OCI-LY7 (cell line): ENCODE measurements around the gene EIF4G3.
"Not testable (repeated sequence)": the region's sequence is repeated elsewhere in the genome, so short reads cannot be mapped to it uniquely, and the experiment has no call there.

Experiments
- EZH2phosphoT487 ChIP-seq: fragments of 200-600 bp; sonication (generic); IDR thresholded peaks from 2 replicates; pipeline ENCODE4 v1.6.1; 2018; ENCODE audit warnings: low read depth, borderline replicate concordance, mild to moderate bottlenecking, mixed run types, antibody characterized with exemption, low read length, moderate library complexity, mixed read lengths
- TF ChIP-seq, protein P1 (sequence below): fragments of 200-600 bp; sonication (generic); conservative IDR thresholded peaks from 2 replicates; pipeline ENCODE4 v1.5.1; 2014; ENCODE audit warnings: mild to moderate bottlenecking, antibody characterized with exemption, low read length, moderate library complexity, mixed read lengths

- TF ChIP-seq, protein P1, sequence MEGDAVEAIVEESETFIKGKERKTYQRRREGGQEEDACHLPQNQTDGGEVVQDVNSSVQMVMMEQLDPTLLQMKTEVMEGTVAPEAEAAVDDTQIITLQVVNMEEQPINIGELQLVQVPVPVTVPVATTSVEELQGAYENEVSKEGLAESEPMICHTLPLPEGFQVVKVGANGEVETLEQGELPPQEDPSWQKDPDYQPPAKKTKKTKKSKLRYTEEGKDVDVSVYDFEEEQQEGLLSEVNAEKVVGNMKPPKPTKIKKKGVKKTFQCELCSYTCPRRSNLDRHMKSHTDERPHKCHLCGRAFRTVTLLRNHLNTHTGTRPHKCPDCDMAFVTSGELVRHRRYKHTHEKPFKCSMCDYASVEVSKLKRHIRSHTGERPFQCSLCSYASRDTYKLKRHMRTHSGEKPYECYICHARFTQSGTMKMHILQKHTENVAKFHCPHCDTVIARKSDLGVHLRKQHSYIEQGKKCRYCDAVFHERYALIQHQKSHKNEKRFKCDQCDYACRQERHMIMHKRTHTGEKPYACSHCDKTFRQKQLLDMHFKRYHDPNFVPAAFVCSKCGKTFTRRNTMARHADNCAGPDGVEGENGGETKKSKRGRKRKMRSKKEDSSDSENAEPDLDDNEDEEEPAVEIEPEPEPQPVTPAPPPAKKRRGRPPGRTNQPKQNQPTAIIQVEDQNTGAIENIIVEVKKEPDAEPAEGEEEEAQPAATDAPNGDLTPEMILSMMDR: not testable (repeated sequence)
- not testable (repeated sequence) for TF ChIP-seq EZH2phosphoT487
Observed at GRCh38 chr1:21093271-21093958, 83.3 kb downstream of the EIF4G3 start.
